Measurements from ENCODE around the gene KCNF1.

Gene KCNF1

GRCh38 chr2:10880586-10881321 is 31.0 kb upstream of the KCNF1 start:
- no peak for DNase-seq (ENCODE audit: low spot score)

- no peak for DNase-seq (ENCODE audit: low spot score)
Observed at GRCh38 chr2:10882568-10882967, 29.2 kb upstream of the KCNF1 start.

- no peak for DNase-seq (ENCODE audit: low spot score)
Observed at GRCh38 chr2:10883066-10883465, 28.7 kb upstream of the KCNF1 start.

- no peak for DNase-seq (ENCODE audit: low spot score)
Observed at GRCh38 chr2:10883801-10884478, 27.8 kb upstream of the KCNF1 start.

GRCh38 chr2:10884574-10884975 is 27.2 kb upstream of the KCNF1 start:
- no peak for DNase-seq (ENCODE audit: low spot score)

GRCh38 chr2:10885094-10885860 is 26.5 kb upstream of the KCNF1 start:
- DNase-seq (ENCODE audit: low spot score) = no peak

GRCh38 chr2:10887476-10887875 is 24.3 kb upstream of the KCNF1 start:
- no peak for DNase-seq (ENCODE audit: low spot score)

GRCh38 chr2:10889651-10890215 is 22.0 kb upstream of the KCNF1 start:
- no peak for DNase-seq (ENCODE audit: low spot score)

- no peak for DNase-seq (ENCODE audit: low spot score)
Observed at GRCh38 chr2:10890706-10891270, 20.9 kb upstream of the KCNF1 start.

GRCh38 chr2:10891390-10891789 is 20.3 kb upstream of the KCNF1 start:
- DNase-seq (ENCODE audit: low spot score) = no peak

GRCh38 chr2:10891848-10892247 is 19.9 kb upstream of the KCNF1 start:
- no peak for DNase-seq (ENCODE audit: low spot score)

GRCh38 chr2:10892316-10892715 is 19.4 kb upstream of the KCNF1 start:
- DNase-seq (ENCODE audit: low spot score) = no peak

- no peak for DNase-seq (ENCODE audit: low spot score)
Observed at GRCh38 chr2:10892796-10893350, 18.9 kb upstream of the KCNF1 start.

GRCh38 chr2:10894264-10894935 is 17.3 kb upstream of the KCNF1 start:
- DNase-seq (ENCODE audit: low spot score) = no peak

- no peak for DNase-seq (ENCODE audit: low spot score)
Observed at GRCh38 chr2:10895231-10895630, 16.5 kb upstream of the KCNF1 start.

GRCh38 chr2:10897956-10898355 is 13.8 kb upstream of the KCNF1 start:
- DNase-seq (ENCODE audit: low spot score) = no peak

- no peak for DNase-seq (ENCODE audit: low spot score)
Observed at GRCh38 chr2:10900216-10901109, 11.3 kb upstream of the KCNF1 start.

GRCh38 chr2:10901160-10901939 is 10.4 kb upstream of the KCNF1 start:
- DNase-seq (ENCODE audit: low spot score) = peak; percentile 20

- DNase-seq (ENCODE audit: low spot score) = no peak
Observed at GRCh38 chr2:10903861-10904210, 7.9 kb upstream of the KCNF1 start.

- no peak for DNase-seq (ENCODE audit: low spot score)
Observed at GRCh38 chr2:10904455-10904854, 7.3 kb upstream of the KCNF1 start.
